ENCODE data around the gene IGF1. TPM values are rescaled to one million over a fixed set of nuclear protein-coding genes. Genes with fewer than 3 reads are reported as not detected.

IGF1 gene
- total RNA-seq, 2 donors from 2014 or later: not detected

GRCh38 chr12:102444093-102444492 is 36.3 kb downstream of the IGF1 start:
- Mint-ChIP-seq H3K9me3 (peaks cover 3% of the 10 kb centered on the region), H3K27me3 (ENCODE audit: insufficient read depth) (peaks cover 2% of the 10 kb centered on the region), H3K4me3 (no peak overlapping the region), H3K27ac (no peak overlapping the region), H3K4me1 (no peaks in the 10 kb centered on the region), H3K36me3 (ENCODE audit: low read depth) (no peaks in the 10 kb centered on the region)
- H3K27ac ChIP-seq (ENCODE audit: low read depth, low read length): no peak overlapping the region
- no peaks in the 10 kb centered on the region for H3K4me1 ChIP-seq (ENCODE audit: control insufficient read depth, insufficient read depth, low read length)
- no peak overlapping the region for H3K4me3 ChIP-seq (ENCODE audit: low read length)
- no peak overlapping the region for H3K9ac ChIP-seq (ENCODE audit: extremely low read depth, low read length, poor library complexity, severe bottlenecking)
- WGBS, 2 experiments (ENCODE audit: insufficient coverage in 1 of 2, insufficient read length in 1 of 2): 93% methylated on average over 3 of the region's 3 CpGs; no CpG with 5 or more reads in 1 of the 2 experiments
- no peak for TF ChIP-seq CTCF (conservative IDR thresholded peaks at IDR 0.05)
- no peaks in the 10 kb centered on the region for H3K9me3 ChIP-seq (ENCODE audit: control insufficient read depth, low read length)
- no peak for DNase-seq
- no peaks in the 10 kb centered on the region for H3K27me3 ChIP-seq (ENCODE audit: control insufficient read depth, insufficient read depth, low read length, poor library complexity, severe bottlenecking)
- H3K36me3 ChIP-seq (ENCODE audit: control insufficient read depth, insufficient read depth, low read length): no peaks in the 10 kb centered on the region

GRCh38 chr12:102441077-102441596 is 39.2 kb downstream of the IGF1 start:
- Histone ChIP-seq H3K9me3 (ENCODE audit: control insufficient read depth, low read length) (no peaks in the 10 kb centered on the region), H3K27me3 (ENCODE audit: control insufficient read depth, insufficient read depth, low read length, poor library complexity, severe bottlenecking) (no peaks in the 10 kb centered on the region), H3K4me3 (ENCODE audit: low read length) (no peak overlapping the region), H3K9ac (ENCODE audit: extremely low read depth, low read length, poor library complexity, severe bottlenecking) (no peak overlapping the region), H3K27ac (ENCODE audit: low read depth, low read length) (no peak overlapping the region), H3K4me1 (ENCODE audit: control insufficient read depth, insufficient read depth, low read length) (no peaks in the 10 kb centered on the region), H3K36me3 (ENCODE audit: control insufficient read depth, insufficient read depth, low read length) (no peaks in the 10 kb centered on the region)
- no peak for TF ChIP-seq CTCF (conservative IDR thresholded peaks at IDR 0.05)
- WGBS, 2 experiments (ENCODE audit: insufficient coverage in 1 of 2, insufficient read length in 1 of 2): 75 to 100% methylated on average over 1 of the region's 1 CpG
- DNase-seq: no peak
- Mint-ChIP-seq H3K4me3 (no peak overlapping the region), H3K9me3 (no peaks in the 10 kb centered on the region), H3K27ac (no peak overlapping the region), H3K4me1 (no peaks in the 10 kb centered on the region), H3K27me3 (ENCODE audit: insufficient read depth) (peaks cover 2% of the 10 kb centered on the region), H3K36me3 (ENCODE audit: low read depth) (no peaks in the 10 kb centered on the region)

- TF ChIP-seq CTCF (conservative IDR thresholded peaks at IDR 0.05): no peak
- Histone ChIP-seq H3K4me1 (ENCODE audit: control insufficient read depth, insufficient read depth, low read length) (no peaks in the 10 kb centered on the region), H3K9ac (ENCODE audit: extremely low read depth, low read length, poor library complexity, severe bottlenecking) (no peak overlapping the region), H3K36me3 (ENCODE audit: control insufficient read depth, insufficient read depth, low read length) (no peaks in the 10 kb centered on the region), H3K27me3 (ENCODE audit: control insufficient read depth, insufficient read depth, low read length, poor library complexity, severe bottlenecking) (no peaks in the 10 kb centered on the region), H3K9me3 (ENCODE audit: control insufficient read depth, low read length) (no peaks in the 10 kb centered on the region), H3K4me3 (ENCODE audit: low read length) (no peak overlapping the region), H3K27ac (ENCODE audit: low read depth, low read length) (no peak overlapping the region)
- Mint-ChIP-seq H3K27me3 (ENCODE audit: insufficient read depth) (peaks cover 2% of the 10 kb centered on the region), H3K9me3 (no peaks in the 10 kb centered on the region), H3K4me3 (no peak overlapping the region), H3K4me1 (no peaks in the 10 kb centered on the region), H3K27ac (no peak overlapping the region), H3K36me3 (ENCODE audit: low read depth) (no peaks in the 10 kb centered on the region)
- DNase-seq: no peak
- WGBS, 2 experiments (ENCODE audit: insufficient coverage in 1 of 2, insufficient read length in 1 of 2): 93 to 94% methylated on average over 5 to 11 of the region's 11 CpGs
Observed at GRCh38 chr12:102439426-102440405, 40.6 kb downstream of the IGF1 start.

All from endodermal cell (in vitro differentiated cells).